Heart right ventricle (tissue), 16 donors: Measurements from ENCODE around the gene CA10. TPM values are rescaled to one million over a fixed set of nuclear protein-coding genes. Genes with fewer than 3 reads are reported as not detected.

Experiments used
- ATAC-seq, 8 donors: fragments of 200-7000 bp; cut with Tn5 transposase; one replicate each; pipeline ENCODE4 v1.9.1; 2020; ENCODE audit warnings: mild to moderate bottlenecking in 8 of 8, moderate library complexity in 8 of 8, moderate number of reproducible peaks in 1 of 8
- DNase-seq, 2 donors: peaks; one replicate each; pipeline ENCODE4 v3.0.0-alpha.2; 2020
- H3K27ac ChIP-seq, 10 donors: fragments of 200-600 bp; sonication (generic) in 2 of 10; one replicate each; pipeline versions ENCODE4 v1.5.0 to v1.8.0; 2020 to 2022; ENCODE audit warnings: mild to moderate bottlenecking in 3 of 10
- H3K27me3 ChIP-seq, 7 donors: fragments of 200-600 bp; one replicate each; pipeline ENCODE4 v1.8.0; 2021 to 2022; ENCODE audit warnings: mild to moderate bottlenecking in 2 of 7
- H3K36me3 ChIP-seq, 9 donors: fragments of 200-600 bp; sonication (generic) in 1 of 9; one replicate each; pipeline versions ENCODE4 v1.5.0 to v1.8.0; 2020 to 2022; ENCODE audit warnings: mild to moderate bottlenecking in 2 of 9
- H3K4me1 ChIP-seq, 9 donors: fragments of 200-600 bp; sonication (generic) in 1 of 9; one replicate each; pipeline versions ENCODE4 v1.5.0 to v1.8.0; 2020 to 2022; ENCODE audit warnings: mild to moderate bottlenecking in 4 of 9
- H3K4me3 ChIP-seq, 10 donors: fragments of 200-600 bp; sonication (generic) in 2 of 10; one replicate each; pipeline versions ENCODE4 v1.5.0 to v1.8.0; 2020 to 2022; ENCODE audit warnings: mild to moderate bottlenecking in 7 of 10, moderate library complexity in 2 of 10
- H3K9me3 ChIP-seq, 11 donors: fragments of 200-600 bp in 10 of 11; sonication (generic) in 2 of 11; one replicate each; pipeline versions ENCODE4 v1.5.0 to v1.8.0; 2013 to 2022; ENCODE audit warnings: mild to moderate bottlenecking in 2 of 11, control low read depth in 1 of 11, moderate library complexity in 1 of 11
- WGBS, 2 donors: extraction: QIAGEN DNeasy Blood & Tissue Kit; methylation state at CpG; one replicate each; pipeline ENCODE4 v1.1.7; 2013; ENCODE audit warnings: inconsistent platforms in 1 of 2; 5-methylcytosine and 5-hydroxymethylcytosine counted together
- intact Hi-C, 10 donors: fragments of 100-400 bp; cut with DNase I; formaldehyde crosslinking; loops; one replicate each; pipeline versions ENCODE4 v1.11.1 to v1.14.2; 2022
- polyA plus RNA-seq, 2 donors: library from polyadenylated mRNA; stranded (reverse); fragments of 200-250 nt; gene quantifications; one replicate each; pipeline ENCODE4 v1.2.3, GENCODE V29; 2013
- total RNA-seq, 10 donors: library from RNA; stranded (reverse); fragmentation: NEBNext Ultra II Directional in 3 of 10; extraction: Animal tissue kit (Norgen Biotek cat#: 25700) in 3 of 10; gene quantifications; one replicate each; pipeline versions ENCODE4 v1.2.1 to v1.2.4, GENCODE V29; 2021 to 2023
- TF ChIP-seq, protein P1 (sequence below), 9 donors: fragments of 200-600 bp; sonication (generic) in 2 of 9; IDR thresholded peaks; one replicate each; pipeline versions ENCODE4 v1.5.0 to v1.8.0; 2021 to 2022; ENCODE audit warnings: antibody characterized with exemption in 9 of 9, mild to moderate bottlenecking in 5 of 9, moderate library complexity in 1 of 9
- donor health status: Arrhythmogenic right ventricular cardiomyopathy.
- donor health status: ischemic (EF 13 %, LVEDD 7.1; RV severe dilation, severe dysfunction).
- donor health status: healthy with polysubstance abuse.
- donor health status: DM: no; HTN: yes; CAD: no.
- donor health status: DM: no; HTN: no; CAD: no.
- donor health status: ischemic (EF 25% LVEDD 6.9; RV normal size, moderate dysfunction).
- donor health status: ischemic (EF 25% LVEDD 5.7; RV mildly dilated, moderate dysfunction).
- donor health status: healthy.
- donor health status: DM: yes; HTN: yes; CAD: no.
- donor health status: Ischemic cardiomyopathy.
- donor health status: ischemic (EF 35%, LVEDD 5.7; RV mildly dilated, moderate dysfunction).
- donor health status: nonischemic (EF 11% LVEDD 7.7; RV severe dilation, severe dysfunction).
- donor health status: DM: yes; HTN: yes; CAD: no.
- donor health status: PGD.
- donor health status: ischemic (EF 29% LVEDD 5.4; RV normal size, mild dysfunction).
- donor health status: nonischemic (EF 23%, LVEDD 6.1; RV moderate dilation, normal function).

The CA10 gene
- total and polyA plus RNA-seq, 12 donors, result not detected

- DNase-seq, result no peak
Measured at GRCh38 chr17:51711581-51711980, 446.9 kb downstream of the CA10 start.

DNA sequence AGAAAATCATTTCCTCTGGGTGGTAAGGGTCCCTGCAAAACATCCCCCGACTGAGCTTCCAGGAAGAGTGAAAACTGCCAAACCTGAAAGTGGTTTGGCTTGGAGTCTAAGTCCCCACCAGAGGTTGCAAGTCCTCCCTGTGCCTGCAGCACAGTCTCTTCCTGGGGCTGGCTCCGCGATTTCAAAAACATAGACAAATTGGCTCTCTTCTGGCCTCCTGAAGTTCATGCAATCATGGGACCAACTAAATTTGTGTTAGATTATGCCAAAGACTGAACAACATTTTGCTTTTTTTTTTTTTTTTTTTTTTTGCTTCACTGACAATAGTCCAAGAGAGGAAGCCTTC, 447.9 kb downstream of the CA10 start:
- intact Hi-C loops, result no loop called here
- Histone ChIP-seq H3K27ac (no peak overlapping the region), H3K27me3 (peaks cover 0 to 18% (median 6%) of the 10 kb centered on the region in 7 donors), H3K9me3 (peaks cover 0 to 2% (median 0%) of the 10 kb centered on the region in 11 donors), H3K36me3 (no peaks in the 10 kb centered on the region), H3K4me1 (peaks cover 0 to 11% (median 0%) of the 10 kb centered on the region in 9 donors), H3K4me3 (no peak overlapping the region)
- DNase-seq (no peak), ATAC-seq (peak in 3 of 8 donors; percentile 29 to 74 (median 38))
- TF ChIP-seq, protein P1, sequence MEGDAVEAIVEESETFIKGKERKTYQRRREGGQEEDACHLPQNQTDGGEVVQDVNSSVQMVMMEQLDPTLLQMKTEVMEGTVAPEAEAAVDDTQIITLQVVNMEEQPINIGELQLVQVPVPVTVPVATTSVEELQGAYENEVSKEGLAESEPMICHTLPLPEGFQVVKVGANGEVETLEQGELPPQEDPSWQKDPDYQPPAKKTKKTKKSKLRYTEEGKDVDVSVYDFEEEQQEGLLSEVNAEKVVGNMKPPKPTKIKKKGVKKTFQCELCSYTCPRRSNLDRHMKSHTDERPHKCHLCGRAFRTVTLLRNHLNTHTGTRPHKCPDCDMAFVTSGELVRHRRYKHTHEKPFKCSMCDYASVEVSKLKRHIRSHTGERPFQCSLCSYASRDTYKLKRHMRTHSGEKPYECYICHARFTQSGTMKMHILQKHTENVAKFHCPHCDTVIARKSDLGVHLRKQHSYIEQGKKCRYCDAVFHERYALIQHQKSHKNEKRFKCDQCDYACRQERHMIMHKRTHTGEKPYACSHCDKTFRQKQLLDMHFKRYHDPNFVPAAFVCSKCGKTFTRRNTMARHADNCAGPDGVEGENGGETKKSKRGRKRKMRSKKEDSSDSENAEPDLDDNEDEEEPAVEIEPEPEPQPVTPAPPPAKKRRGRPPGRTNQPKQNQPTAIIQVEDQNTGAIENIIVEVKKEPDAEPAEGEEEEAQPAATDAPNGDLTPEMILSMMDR (IDR thresholded peaks at IDR 0.05), result no peak
- 38 to 49% methylated on average over 3 of the region's 3 CpGs for WGBS, 2 donors

More at GRCh38 chr17:51711581-51711980, 446.9 kb downstream of the CA10 start:
- peaks cover 0 to 2% (median 0%) of the 10 kb centered on the region in 11 donors for H3K9me3 ChIP-seq
- H3K36me3 ChIP-seq, result no peaks in the 10 kb centered on the region
- intact Hi-C loops, result no loop called here
- H3K4me3 ChIP-seq, result no peak overlapping the region
- H3K4me1 ChIP-seq, result peaks cover 0 to 11% (median 0%) of the 10 kb centered on the region in 9 donors
- ATAC-seq, result no peak
- 75% methylated on average over 7 of the region's 7 CpGs for WGBS, 2 donors
- TF ChIP-seq, protein P1 (IDR thresholded peaks at IDR 0.05), result no peak
- peaks cover 0 to 18% (median 6%) of the 10 kb centered on the region in 7 donors for H3K27me3 ChIP-seq
- H3K27ac ChIP-seq, result no peak overlapping the region

- intact Hi-C loops, result loop anchor here in 1 of 10 donors (10.0 kb wide), 1 partner anchor 55 kb away; no protein-coding TSS in a partner anchor
- TF ChIP-seq, protein P1 (IDR thresholded peaks at IDR 0.05), result no peak
Measured at GRCh38 chr17:51709694-51710633, 448.6 kb downstream of the CA10 start.

DNA sequence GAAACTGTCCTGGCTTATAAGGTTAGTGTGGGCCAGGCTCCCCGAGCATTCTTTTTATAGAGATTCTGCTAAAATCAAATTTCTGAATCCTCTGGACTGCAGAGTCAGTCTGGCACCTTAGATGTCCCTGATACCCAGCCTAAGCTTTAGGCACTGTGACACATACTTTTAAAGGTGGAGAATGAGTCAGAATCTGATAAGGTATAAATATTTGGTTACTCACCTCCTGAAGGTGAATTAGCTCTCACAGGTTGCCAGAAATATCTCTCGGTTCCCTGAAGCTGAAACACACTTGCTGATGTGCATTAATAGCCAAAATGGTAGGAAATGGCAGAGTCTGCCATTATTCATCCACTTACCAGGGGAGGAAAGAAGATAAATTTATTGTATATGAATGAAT, 451.3 kb downstream of the CA10 start:
- TF ChIP-seq, protein P1 (IDR thresholded peaks at IDR 0.05), result no peak
- DNase-seq, result no peak

More at GRCh38 chr17:51709694-51710633, 448.6 kb downstream of the CA10 start:
- peaks cover 0 to 11% (median 0%) of the 10 kb centered on the region in 9 donors for H3K4me1 ChIP-seq
- WGBS, 2 donors, result 70 to 73% methylated on average over 7 of the region's 7 CpGs
- no peak overlapping the region for H3K4me3 ChIP-seq
- no peaks in the 10 kb centered on the region for H3K36me3 ChIP-seq
- no peak overlapping the region for H3K27ac ChIP-seq
- DNase-seq (no peak), ATAC-seq (peak in 1 of 8 donors; percentile 79)
- peaks cover 0 to 2% (median 0%) of the 10 kb centered on the region in 11 donors for H3K9me3 ChIP-seq
- peaks cover 0 to 18% (median 6%) of the 10 kb centered on the region in 7 donors for H3K27me3 ChIP-seq

More for the DNA sequence above, 451.3 kb downstream of the CA10 start:
- Histone ChIP-seq H3K9me3 (no peaks in the 10 kb centered on the region), H3K4me3 (no peak overlapping the region), H3K4me1 (peaks cover 3 to 35% (median 11%) of the 10 kb centered on the region in 9 donors), H3K27ac (no peak overlapping the region), H3K36me3 (no peaks in the 10 kb centered on the region), H3K27me3 (peaks cover 0 to 18% (median 6%) of the 10 kb centered on the region in 7 donors)
- WGBS, 2 donors, result 83 to 94% methylated on average over 2 of the region's 2 CpGs
- intact Hi-C loops, result loop anchor here in 1 of 10 donors (10.0 kb wide), 1 partner anchor 58 kb away; no protein-coding TSS in a partner anchor
- ATAC-seq, result no peak
